HG03457 (cell line): ENCODE results near the gene SMYD3.
A peak's percentile ranks its signal among the peaks of the same experiment; 100 is the strongest.
"Not testable (repeated sequence)": the region's sequence is repeated elsewhere in the genome, so short reads cannot be mapped to it uniquely, and the experiment has no call there.

Experiments
- ATAC-seq: cut with Tn5 transposase; IDR thresholded peaks from one replicate; pipeline ENCODE4 v1.9.1; 2021; ENCODE audit warnings: moderate number of reproducible peaks; ENCODE audit not compliant: unreplicated experiment

SMYD3 gene

GRCh38 chr1:246364415-246364941 is 142.6 kb downstream of the SMYD3 start:
- no peak for ATAC-seq

GRCh38 chr1:246357014-246357598 is 150.0 kb downstream of the SMYD3 start:
- not testable (repeated sequence) for ATAC-seq

DNA sequence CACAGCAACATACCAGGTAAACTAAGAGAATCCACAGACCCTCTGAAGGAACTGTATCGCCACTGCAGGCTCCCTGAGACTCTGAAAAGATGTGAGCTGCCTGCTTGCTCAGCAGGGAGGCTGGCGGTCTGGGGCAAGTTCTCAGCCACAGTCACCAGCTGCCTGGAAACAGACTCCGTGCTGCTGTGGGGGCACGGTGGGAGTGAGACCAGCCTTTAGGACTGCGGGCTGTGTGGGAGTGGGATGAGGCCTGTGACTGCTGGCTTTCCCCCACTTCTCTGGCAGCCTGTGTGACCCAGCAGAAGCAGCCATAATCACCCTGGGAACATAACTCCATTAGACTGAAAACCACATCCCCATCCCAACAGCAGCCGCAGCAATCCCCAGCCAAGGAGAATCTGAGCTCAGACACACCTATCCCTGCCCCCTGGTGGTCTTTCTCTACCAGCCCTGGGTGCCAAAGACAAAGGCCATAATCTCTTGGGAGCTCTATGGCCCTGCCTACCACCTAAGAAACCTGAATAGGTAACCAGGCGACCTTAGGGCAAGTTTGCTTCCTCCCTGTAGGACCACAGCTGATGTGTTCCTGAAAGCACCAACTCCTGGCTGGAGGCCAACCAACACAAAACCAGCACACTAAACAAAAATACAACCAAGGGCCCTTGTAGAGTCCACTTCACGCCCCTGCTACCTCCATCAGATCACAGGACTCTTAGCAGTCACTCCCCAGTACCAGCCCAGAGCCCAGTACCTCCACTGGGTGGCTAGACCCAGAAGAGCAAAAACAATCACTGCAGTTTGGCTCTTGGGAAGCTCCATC is 151.5 kb downstream of the SMYD3 start:
- ATAC-seq: no peak

DNA sequence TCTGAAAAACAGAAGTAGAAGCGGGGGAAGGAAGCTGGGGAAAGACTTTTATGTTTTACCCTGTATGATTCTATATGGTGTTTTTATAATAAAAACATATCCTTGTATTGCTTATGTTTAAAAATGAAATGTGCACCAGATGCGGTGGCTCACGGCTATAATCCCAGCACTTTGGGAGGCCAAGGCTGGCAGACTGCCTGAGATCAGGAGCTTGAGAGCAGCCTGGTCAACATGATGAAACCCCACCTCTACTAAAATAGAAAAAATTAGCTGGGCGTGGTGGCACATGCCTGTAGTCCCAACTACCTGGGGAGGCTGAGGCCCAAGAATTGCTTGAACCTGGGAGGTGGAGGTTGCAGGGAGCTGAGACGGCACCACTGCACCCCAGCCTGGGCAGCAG is 155.4 kb downstream of the SMYD3 start:
- no peak for ATAC-seq

DNA sequence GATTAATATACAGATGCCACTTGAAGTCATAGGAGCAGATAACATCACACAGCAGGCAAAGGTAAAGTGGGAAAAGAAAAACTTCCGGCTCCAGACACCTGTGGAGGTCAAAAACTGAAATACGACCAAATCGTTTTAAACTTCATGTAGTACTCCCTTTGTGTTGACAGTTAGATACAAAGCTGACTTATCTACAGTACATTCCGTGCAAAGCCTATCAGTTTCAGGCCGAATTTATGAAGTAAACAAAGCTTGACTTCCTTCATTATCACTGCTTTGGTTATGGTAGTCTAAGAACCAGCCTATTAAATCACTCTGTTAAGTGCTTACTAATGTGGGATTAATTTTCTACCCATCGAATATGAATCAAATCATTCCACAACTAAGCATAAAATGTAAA is 156.3 kb downstream of the SMYD3 start:
- ATAC-seq: no peak

- ATAC-seq: no peak
Observed at GRCh38 chr1:246343937-246344336, 163.1 kb downstream of the SMYD3 start.

- ATAC-seq: no peak
Observed at GRCh38 chr1:246343251-246343650, 163.8 kb downstream of the SMYD3 start.

DNA sequence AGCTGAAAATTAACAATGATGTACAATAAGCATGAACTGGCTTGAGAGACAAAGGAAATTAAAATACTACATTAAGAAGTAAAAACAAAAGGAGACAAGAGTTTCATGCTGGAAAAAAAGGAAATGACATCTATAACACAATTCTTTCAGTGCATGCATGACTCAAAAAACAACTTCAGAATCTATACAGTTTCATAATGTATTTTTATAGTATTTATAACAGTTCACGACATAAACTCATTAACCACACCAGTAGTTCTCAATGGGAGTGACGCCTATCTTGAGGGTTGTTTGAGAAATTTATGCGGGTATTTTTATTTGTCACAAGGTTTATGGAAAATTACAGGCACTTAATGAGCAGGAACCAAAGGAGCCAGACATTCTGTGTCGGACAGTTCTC is 168.5 kb downstream of the SMYD3 start:
- ATAC-seq: no peak

- no peak for ATAC-seq
Observed at GRCh38 chr1:246338098-246338497, 169.0 kb downstream of the SMYD3 start.

GRCh38 chr1:246335151-246335550 is 171.9 kb downstream of the SMYD3 start:
- no peak for ATAC-seq

DNA sequence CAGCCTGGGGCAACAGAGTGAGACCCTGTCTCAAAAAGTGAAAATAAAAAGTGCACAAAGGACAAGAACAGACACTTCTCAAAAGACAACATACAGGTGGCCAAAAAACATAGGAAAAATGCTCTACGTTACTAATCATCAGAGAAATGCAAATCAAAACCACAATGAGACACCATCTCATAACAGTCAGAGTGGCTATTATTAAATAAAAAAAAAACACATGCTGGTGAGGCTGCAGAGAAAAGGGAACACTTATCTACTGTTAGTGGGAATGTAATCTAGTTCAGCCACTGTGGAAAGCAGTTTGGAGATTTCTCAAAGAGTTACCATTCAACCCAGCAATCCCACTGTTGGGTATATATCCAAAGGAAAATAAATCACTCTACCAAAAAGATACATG is 173.2 kb downstream of the SMYD3 start:
- ATAC-seq: no peak

GRCh38 chr1:246332078-246332477 is 175.0 kb downstream of the SMYD3 start:
- no peak for ATAC-seq

GRCh38 chr1:246329900-246330299 is 177.2 kb downstream of the SMYD3 start:
- peak; percentile 96 for ATAC-seq

- ATAC-seq: not testable (repeated sequence)
Observed at GRCh38 chr1:246329292-246329691, 177.8 kb downstream of the SMYD3 start.

DNA sequence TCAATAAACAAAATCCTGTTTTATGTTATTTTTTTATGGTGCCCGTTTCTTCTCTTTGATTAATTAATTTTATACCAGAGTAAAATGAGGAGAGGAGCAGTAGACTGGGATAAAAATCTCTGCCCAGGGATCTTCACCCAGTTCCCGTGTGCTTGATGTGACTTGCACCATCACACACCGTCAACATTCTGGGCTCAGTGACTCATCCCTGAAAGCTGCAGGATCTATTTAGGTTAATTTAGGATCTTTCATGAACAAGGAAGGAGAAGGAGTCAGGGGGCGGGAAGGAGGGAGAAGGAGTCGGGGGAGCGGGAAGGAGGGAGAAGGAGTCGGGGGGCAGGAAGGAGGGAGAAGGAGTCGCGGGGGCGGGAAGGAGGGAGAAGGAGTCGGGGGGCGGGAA is 182.4 kb downstream of the SMYD3 start:
- ATAC-seq: no peak

- not testable (repeated sequence) for ATAC-seq
Observed at GRCh38 chr1:246324033-246324432, 183.0 kb downstream of the SMYD3 start.

- ATAC-seq: no peak
Observed at GRCh38 chr1:246320286-246320685, 186.8 kb downstream of the SMYD3 start.

DNA sequence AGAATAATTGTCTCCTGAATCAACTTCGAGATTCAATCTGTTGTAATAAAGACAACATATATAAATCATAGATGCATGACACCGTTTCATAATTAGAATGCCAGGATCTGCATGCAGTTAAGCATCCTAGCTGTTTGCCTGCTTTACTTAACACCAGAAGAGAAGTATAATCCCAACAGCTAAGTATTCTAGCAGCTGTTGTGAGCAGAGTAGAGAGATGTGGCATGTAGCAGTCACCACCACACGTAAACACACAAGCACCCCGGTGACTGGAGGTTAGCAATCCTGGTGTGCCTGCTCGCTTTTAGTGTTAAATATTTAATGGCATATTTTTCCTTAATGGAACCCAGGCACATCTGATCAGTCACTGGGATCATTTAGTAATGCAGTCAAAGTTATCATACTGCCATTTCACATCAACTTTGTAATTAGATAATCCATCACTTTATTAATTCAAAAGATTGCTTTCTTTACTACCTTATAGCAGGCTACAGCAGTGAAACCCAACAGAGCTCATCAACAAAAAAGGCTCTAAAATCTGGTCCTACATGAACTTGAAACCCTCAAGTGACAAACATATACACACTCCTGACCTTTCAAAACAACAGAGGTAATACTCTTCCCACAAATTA is 187.9 kb downstream of the SMYD3 start:
- no peak for ATAC-seq

GRCh38 chr1:246318622-246319021 is 188.5 kb downstream of the SMYD3 start:
- no peak for ATAC-seq

- ATAC-seq: no peak
Observed at GRCh38 chr1:246318036-246318359, 189.1 kb downstream of the SMYD3 start.

GRCh38 chr1:246317332-246318035 is 189.6 kb downstream of the SMYD3 start:
- no peak for ATAC-seq
